GM19099 (cell line): Measurements from ENCODE around the gene GPR141.

ENCODE experiments used
- POLR2A ChIP-seq: IDR thresholded peaks from 3 replicates; pipeline ENCODE4 v1.6.1; 2011; ENCODE audit warnings: low read depth; ENCODE audit not compliant: insufficient read length; ENCODE audit errors: extremely low read depth

The GPR141 gene

GRCh38 chr7:37671876-37672275, 11.7 kb upstream of the GPR141 start:
- TF ChIP-seq POLR2A, result no peak

GRCh38 chr7:37672926-37673325, 10.6 kb upstream of the GPR141 start:
- no peak for TF ChIP-seq POLR2A

DNA sequence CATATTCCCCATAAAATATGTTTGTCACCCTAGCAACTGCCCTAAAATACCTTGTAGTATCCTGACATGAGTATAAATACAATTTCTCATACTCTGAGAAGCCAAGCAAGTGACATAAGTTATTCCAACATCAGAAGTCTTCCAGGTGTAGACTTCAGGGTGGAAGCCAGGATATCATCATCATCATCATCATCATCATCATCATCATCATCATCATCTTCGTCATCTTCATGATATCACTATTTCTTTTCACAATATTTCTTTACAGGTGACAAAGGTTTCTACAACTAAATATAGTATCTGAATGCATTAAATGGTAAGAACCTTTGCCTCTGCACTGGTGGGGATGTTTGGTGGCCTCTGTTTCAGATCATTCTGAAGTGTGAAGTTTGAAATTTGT, 10.0 kb upstream of the GPR141 start:
- no peak for TF ChIP-seq POLR2A

GRCh38 chr7:37674531-37674930, 9.0 kb upstream of the GPR141 start:
- TF ChIP-seq POLR2A, result no peak

DNA sequence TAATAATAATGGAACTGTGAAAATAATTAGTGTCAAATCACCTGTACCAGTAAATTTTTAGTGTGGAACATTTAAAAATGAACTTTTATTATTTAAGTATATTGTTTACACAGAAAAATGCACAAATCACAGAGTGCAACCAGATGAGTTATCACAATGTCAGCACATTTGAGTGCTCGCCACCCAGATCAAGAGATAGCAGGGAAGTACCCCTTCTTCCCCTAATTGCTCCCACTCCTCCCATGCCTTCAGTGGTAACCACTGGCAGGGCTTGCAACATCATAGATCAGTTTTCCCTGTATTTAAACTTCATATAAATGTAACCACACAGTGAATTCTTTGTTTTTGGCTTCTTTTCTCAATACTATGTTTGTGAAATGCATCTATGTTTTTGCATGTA, 7.8 kb upstream of the GPR141 start:
- TF ChIP-seq POLR2A, result no peak

DNA sequence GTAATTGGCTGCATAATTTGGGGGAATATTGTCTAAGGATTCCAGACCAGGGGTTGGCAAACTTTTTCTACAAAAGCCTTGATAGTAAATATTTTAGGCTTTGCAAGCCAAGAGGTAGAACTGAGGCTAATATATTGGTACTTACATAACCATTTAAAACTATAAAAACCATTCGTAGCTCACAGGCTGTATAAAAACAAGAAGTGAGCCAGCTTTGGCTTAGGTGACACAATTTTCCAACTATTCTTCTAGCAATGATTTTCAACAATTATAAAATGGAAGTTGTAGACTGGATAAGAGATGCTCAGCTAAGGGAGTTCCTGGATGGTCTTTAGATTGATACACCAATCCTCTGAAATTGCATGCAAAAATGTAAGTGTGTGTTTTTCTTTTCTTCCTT, 1.4 kb downstream of the GPR141 start:
- TF ChIP-seq POLR2A, result no peak

DNA sequence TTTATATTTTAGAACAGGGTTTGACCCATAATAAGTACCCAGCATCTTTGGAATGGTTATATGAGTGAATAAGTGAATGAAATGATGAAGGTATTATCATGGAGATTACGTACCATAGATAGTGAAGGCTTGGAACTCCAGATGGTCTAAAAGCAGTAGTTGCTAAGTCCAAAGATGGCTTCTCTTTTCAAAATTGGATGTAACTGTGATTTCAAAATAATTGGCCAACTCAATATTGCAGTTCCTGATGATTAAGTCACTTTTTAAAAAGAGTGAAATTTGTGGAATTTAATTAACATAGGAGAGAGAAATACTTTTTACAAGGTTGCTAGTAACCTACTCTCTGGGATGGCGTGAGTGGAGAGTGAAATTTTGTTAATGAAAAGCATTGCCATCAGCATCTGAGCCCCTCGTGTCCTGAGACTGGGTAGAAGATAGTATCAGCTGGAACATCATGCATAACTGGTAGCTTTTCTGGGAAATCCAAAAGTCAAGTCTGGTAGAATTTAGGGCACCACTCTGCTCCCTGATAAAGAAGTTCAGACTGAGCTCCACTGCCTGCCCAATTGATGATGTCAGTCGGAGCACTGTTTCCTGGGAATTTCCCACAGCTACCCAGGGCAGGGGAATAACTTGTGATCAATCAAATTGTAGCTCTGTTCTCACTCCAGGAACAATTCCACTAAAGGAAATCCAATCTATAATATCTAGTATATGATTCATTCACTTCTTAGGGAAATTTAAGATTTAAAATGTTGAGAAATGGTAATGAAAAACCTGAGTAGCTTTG, 3.2 kb downstream of the GPR141 start:
- no peak for TF ChIP-seq POLR2A

DNA sequence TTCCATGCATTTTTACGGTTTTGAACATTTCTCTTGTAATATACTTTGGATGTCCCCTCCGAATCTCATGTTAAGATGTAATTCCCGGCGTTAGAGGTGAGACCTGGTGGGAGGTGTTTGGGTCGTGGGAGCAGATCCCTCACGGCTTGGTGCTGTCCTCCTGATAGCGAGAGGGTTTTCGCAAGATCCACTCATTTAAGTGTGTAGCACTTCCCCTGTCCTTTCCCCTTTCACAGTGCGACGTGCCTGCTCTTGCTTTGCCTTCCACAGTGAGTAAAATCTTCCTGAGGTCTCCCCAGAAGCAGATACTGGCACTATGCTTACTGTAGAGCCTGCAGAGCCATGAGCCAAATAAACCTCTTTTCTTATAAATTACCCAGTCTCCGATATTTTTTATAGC, 6.6 kb downstream of the GPR141 start:
- TF ChIP-seq POLR2A, result no peak

DNA sequence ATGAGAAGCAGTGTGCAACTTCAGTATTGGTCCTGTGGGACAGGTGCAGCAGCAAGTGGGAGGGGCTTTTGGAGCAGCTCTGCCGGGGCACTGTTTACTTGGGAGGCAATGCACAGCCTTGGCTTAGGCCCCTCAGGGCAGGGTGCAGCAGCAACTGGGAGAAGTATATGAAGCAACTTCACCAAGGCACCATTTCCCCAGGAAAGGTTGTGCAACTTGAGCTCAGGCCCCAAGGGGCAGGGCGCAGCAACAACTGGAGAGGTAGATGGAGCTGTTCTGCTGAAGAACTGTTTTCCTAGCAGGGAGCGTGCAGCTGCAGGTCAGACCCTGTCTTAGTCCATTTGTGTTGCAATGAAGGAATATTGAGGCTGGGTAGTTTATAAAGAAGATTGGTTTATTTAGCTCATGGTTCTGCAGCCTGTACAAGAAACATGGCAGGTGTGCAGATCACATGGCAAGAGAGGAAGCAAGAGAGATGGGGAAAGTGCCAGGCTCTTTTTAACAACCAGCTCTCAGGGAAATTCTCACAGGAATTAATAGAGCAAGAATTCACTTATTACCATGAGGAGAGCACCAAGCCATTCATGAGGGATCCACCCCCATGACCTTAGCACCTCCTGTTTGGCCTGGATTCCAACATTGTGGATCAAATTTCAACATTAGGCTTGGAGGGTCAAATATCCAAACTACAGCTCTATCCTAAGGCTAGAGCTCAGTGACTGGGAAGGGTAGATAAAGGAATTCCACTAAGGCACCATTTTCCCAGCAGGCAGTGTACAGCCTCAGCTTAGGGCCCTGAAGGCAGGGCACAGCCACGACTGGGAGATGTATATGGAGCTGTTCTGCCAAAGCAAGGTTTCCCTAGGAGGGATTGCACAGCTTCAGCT, 10.9 kb downstream of the GPR141 start:
- TF ChIP-seq POLR2A, result no peak

GRCh38 chr7:37698276-37698675, 14.7 kb downstream of the GPR141 start:
- no peak for TF ChIP-seq POLR2A

DNA sequence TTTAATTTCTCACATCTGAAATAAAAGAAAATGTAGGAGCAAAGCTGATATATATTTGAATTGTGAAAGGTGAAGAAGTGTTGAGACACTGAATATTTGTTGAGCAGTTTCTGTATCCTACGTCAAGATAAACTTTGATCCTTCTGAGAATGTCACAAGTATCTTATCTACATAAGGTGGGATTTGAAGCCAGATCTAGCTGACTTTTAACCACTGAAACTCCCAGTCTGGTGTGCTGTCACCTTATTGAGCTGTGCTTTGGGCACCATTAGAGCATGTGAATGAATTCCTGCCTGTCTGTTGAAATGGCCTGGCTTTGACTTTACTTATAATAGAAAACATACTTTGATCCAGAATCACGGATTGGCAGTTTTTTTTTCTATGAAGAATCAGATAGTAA, 15.2 kb downstream of the GPR141 start:
- TF ChIP-seq POLR2A, result no peak

DNA sequence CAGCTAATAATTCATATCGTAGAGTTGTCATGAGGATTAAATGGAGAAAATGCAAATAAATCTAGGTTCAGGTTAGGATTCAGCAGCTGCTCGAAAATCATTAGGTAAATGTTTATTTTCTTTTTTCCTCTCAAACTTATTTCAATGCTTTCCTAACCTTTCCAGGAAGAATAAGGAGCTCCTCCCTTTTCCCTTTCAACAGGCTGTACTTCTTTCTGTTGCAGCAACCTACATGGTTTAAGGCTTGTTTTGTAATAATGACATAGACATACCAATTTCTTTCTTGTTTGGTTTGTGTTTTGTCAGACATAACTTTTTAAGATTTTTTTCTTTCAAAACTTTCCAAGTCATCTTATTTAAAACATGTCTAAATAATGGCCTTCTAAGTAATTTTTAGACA, 18.2 kb downstream of the GPR141 start:
- TF ChIP-seq POLR2A, result no peak

DNA sequence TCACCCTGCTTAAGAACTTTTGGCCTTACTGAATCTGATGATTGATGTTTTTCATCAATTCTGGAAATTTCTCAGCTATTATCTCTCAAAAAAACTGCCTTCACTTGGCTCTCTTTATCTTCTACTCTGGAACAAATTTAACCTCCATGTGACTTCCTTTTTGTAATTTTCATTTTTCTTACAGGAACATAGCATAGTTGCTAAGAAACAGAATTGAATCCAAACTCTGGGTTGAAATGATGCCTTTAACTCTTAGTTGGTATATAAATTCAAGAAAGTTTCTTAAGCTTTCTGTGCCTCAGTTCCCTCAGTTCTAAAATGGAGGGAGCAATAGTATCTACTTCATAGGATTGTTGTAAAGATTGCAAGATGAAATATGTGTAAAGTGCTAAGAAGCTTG, 19.8 kb downstream of the GPR141 start:
- no peak for TF ChIP-seq POLR2A

GRCh38 chr7:37705976-37706375, 22.4 kb downstream of the GPR141 start:
- no peak for TF ChIP-seq POLR2A

DNA sequence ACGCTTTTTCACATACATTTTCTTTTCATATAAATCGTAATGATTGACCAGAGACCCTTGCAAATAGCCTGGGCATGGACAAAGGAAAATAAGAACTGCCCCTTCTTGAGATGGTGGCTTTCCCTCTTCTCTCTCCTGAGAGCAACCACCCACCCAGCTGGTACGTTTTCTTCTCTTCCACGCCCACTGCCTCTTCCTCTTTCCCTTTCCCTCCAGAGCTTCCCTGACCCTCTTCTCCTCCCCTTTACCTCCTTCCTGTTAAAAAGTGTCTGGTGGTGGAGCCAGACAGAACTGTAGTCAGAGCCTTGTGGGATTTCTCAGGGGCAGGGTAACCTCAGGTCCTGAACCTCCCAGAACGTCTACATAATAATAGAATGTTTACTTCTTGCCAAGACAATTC, 23.2 kb downstream of the GPR141 start:
- no peak for TF ChIP-seq POLR2A
